Amygdala (tissue), 56 donors: ENCODE data around the gene RXFP3.
A peak's percentile ranks its signal among the peaks of the same experiment; 100 is the strongest.
"Not testable (repeated sequence)": the region's sequence is repeated elsewhere in the genome, so short reads cannot be mapped to it uniquely, and the experiment has no call there.

Source experiments
- DNase-seq, 56 donors: peaks; one replicate each; lab custom pipeline; 2025; lab: John Stamatoyannopoulos, UW

The RXFP3 gene

DNA sequence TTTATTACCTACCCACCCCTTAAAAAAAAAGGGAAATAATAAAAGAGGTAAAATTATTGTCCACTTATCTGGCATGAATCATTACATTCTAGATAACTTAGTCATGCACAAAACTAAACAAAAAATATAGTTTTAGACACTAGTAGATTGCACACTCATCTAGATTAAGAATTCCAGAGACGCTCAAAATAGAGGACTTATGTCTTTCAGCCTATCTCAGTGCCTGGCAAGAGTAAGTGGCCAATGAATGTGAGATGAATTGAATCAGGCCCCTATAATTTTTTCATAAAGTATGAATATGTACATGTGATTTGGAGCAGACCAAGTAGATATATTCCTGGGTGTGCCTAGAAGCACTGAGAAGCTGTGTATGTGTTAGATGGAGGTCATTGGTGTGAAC, 2.0 kb upstream of the RXFP3 start:
- no peak for DNase-seq

DNA sequence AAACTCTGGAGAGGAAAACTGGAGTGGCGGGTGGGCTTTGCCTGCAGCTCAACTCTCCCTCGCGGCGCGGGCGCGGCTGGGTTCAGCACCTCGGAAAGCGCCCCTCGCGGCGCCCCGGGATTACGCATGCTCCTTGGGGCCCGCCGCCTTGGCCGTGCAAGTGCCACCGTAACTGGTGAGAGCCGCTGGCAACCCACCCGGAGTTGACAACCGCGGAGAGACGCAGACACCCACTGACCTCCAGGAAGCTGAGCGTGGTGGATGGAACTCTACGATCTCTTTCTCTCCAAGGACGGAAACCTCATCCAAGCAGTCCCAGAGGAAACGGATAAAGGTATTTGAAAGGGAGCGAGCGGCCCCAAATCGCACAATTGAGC, 194 bp upstream of the RXFP3 start:
- peak in 25 of 56 donors; percentile 2 to 50 (median 13) for DNase-seq

DNA sequence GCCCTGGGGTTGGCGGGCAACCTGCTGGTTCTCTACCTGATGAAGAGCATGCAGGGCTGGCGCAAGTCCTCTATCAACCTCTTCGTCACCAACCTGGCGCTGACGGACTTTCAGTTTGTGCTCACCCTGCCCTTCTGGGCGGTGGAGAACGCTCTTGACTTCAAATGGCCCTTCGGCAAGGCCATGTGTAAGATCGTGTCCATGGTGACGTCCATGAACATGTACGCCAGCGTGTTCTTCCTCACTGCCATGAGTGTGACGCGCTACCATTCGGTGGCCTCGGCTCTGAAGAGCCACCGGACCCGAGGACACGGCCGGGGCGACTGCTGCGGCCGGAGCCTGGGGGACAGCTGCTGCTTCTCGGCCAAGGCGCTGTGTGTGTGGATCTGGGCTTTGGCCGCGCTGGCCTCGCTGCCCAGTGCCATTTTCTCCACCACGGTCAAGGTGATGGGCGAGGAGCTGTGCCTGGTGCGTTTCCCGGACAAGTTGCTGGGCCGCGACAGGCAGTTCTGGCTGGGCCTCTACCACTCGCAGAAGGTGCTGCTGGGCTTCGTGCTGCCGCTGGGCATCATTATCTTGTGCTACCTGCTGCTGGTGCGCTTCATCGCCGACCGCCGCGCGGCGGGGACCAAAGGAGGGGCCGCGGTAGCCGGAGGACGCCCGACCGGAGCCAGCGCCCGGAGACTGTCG, 976 bp downstream of the RXFP3 start:
- no peak for DNase-seq

DNA sequence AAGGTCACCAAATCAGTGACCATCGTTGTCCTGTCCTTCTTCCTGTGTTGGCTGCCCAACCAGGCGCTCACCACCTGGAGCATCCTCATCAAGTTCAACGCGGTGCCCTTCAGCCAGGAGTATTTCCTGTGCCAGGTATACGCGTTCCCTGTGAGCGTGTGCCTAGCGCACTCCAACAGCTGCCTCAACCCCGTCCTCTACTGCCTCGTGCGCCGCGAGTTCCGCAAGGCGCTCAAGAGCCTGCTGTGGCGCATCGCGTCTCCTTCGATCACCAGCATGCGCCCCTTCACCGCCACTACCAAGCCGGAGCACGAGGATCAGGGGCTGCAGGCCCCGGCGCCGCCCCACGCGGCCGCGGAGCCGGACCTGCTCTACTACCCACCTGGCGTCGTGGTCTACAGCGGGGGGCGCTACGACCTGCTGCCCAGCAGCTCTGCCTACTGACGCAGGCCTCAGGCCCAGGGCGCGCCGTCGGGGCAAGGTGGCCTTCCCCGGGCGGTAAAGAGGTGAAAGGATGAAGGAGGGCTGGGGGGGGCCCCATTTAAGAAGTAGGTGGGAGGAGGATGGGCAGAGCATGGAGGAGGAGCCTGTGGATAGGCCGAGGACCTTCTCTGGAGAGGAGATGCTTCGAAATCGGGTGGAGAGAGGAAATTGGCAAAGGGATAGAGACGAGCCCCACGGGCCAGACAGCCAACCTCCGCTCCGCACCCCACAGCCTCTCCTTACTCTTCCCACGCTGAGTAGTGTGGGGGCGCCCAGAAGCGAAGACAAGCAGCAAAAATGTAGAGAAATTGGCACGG, 1.7 kb downstream of the RXFP3 start:
- no peak for DNase-seq

DNA sequence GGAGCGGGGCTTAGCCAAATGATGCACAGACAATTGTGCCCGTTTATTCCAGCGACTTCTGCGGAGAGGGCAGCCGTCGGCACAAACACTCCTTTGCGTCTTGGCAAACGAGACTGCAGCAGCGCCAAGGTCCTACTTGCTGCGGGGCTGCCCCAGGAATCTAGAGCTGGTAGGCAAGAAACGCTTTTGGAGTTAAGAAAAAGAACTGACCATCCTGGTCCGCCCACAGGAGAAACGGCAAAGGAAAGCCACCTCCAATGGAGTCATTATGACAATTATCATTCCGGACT, 2.3 kb downstream of the RXFP3 start:
- DNase-seq = no peak

DNA sequence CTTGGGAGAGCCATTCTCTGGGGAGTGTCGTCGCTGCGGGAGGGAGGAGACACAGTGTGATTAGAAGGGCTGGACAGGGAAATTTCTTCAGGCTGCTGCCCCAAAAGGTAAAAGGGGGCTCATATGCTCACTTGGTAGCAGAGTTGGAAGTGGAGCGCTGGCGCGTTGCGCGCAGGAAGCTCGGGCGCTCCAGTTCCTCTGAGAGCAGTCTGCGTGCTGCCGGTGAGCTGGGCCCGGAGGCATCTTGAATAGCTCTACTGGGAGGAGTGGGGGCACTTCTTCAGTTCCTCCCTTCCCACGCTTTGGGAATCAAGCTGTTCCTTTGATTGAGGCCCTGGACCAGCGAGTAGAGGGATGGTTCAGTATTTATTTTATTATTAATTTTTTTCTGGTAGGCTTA, 2.7 kb downstream of the RXFP3 start:
- DNase-seq = no peak

DNA sequence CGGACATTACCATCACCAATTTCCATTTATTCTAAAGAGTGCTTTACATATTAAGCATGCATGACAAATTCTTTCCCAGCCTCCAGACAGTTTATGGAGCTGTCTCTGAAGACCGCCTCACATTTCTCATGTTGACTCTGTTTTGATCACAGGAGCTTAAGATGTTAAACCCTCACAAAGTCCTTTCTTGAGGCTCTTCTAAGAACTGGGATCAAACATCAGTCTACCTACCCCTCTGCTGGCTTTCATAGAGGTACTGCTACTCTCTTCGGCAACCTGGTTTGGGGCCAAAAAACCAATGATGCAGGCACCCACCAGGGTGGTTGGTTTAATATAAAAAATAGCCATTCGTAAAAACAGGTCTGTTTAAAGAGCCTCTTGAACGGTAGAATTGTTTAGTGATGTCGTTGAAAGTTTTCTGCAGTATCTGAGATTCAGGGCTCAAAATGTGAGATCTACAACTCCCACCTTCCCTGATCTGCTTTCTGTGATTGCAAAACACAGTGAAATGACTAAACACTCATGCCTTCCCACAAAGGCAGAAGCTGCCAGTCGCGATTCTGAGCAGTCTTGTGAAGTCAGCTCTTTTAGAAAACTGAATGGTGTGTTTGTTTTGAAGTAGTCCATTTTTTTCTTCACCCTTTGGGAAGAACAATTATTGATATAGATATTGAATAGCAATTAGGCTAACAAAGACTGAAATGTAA, 3.5 kb downstream of the RXFP3 start:
- no peak for DNase-seq

DNA sequence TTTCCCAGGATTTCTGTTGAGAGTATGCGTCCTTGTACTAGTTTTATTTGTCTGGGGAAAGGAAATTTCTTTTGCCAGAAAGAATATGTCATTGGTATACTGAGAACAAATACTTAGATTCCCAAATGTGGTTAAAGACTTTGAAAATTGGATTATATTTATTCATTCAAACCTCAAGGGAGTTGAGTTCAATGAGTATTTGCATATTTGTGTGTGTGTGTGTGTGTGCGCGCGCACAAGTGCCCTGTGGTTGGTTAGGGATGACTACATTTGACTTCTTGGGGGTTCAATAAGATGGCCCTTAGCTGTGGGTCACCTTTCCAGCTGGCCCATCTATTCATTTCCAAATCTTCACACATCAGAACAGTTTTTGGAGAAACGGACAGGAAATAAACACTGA, 4.9 kb downstream of the RXFP3 start:
- DNase-seq = no peak

DNA sequence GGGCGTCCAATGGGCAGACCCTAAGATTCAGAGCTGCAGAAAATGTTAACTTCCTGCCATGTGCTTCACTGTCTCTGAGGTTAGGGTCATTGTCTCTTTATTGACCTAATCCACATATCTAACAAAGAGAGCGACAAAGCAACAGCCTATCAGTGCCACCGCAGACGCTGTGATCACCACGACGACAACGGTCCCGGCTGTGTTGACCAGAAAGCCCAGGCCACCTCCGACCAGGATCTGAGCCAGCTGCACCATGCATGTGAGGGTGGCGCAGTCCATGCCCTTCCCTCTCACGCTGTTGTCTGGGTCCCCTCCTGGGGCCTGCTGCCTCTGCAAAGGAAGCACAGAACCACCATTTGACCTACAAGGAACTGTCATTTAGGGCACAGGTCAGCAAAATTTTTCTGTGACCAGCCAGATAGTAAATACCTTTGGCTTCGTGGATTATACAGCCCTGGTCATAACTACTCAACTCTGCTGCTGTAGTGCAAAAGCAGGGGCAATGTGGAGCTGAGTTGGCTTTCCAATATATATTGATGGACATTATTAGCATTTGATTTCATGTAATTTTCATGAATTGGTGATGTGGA, 8.5 kb downstream of the RXFP3 start:
- DNase-seq = no peak

DNA sequence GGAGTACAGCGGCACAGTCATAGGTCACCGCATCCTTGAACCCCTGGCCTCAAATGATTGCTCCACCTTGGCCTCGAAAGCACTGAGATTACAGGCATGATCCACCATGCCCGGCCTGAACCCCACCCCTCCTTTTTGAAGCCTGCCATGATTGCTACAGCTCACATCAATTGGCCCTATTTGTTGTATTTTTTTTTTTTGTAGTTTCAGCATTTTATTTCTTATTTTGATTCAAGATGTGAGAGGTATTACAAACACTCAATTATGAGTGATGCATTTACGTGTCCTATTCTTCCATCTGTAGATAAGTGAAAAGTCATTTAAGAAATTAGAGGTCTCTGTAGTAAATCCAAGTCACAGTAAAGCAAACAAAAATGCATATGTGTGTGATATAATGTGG, 16.0 kb downstream of the RXFP3 start:
- DNase-seq = not testable (repeated sequence)

DNA sequence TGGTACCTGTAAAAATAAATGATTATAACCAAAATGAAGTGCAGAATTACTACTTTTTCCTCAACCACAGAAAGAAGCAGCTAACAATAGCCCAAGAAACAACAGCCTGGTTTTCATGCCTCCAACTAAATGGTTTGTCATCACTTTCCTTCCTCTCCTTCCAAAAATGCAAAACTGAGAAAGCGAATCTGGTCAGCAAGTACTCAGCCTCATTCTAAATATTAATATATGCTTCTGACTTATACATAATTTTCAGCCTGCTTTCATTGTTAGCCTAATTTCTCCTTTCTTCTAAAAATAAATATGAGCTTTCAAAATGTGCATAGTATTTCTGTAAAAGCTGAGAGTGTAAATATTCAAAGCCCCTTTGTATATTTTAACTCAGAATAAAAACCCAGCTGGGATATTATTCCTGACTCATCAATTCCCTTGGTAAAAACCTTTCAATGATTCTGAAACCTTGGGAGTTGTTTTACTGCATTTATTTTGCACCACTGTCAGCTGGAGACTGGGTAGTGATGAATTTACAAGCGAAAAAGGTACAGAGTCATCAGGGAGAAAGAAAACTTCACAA, 21.5 kb downstream of the RXFP3 start:
- no peak for DNase-seq

DNA sequence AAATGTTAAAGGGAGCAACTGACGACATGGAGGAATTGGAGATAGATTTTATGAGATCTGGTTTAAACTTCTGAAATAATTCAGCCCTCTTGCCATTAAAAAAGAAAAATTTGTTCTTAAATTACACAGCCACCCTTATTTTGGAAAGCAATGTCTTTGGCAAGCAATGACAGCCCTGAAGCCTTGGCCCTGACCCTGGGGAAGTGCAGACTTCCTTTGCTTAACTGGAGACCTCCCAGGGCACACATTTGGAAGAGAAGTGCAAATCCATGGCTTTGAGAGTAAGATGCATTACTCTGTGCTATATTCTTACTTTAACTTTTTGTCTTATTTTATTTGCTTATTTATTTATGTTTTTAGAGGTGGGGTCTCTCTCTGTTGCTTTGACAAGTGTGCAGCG, 22.0 kb downstream of the RXFP3 start:
- DNase-seq = no peak

DNA sequence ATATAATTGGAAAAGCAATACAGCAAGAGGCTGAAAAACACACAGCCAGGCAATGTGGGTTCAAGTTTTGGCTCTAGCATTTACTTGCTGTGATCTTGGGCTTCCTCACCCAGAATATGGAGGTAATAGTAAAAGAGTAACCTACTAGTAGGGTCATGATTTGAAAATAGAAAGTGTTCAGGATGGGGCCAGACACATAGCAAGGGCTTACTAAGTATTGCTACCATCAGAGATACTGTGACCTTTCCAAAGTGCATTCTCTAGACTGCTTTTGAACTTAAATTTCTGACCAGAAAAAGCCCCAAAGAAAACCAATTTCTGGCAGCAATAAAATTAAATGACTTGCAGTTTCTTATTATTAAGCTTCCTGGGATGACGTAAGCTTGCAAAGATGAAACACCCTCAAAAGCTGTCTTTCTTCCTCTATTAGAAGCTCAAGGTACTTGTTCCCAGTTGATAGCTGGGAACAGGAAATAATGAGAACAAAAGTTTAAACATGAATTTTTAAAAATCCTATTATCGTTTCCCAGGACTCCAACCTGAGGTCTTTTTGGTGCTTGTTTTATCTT, 28.0 kb downstream of the RXFP3 start:
- no peak for DNase-seq

DNA sequence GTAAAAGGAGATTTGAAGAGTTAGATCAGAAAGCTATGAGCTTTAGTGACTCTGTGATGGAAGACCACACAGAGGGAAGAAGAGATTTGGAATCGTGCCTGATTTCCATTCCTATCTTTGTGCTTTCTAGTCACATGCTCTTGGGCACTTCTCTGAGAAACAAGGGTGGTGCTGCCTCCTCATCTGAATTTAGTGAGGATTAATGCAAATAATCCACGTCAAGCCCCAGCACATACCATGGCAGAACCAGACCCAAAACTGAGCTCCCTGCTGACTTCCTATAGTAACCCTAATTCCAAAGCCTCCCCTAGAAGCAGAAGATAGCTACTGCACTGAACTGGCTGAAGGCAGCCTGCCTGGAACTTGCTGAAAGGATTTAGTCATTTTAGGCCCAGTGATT, 30.6 kb downstream of the RXFP3 start:
- no peak for DNase-seq

DNA sequence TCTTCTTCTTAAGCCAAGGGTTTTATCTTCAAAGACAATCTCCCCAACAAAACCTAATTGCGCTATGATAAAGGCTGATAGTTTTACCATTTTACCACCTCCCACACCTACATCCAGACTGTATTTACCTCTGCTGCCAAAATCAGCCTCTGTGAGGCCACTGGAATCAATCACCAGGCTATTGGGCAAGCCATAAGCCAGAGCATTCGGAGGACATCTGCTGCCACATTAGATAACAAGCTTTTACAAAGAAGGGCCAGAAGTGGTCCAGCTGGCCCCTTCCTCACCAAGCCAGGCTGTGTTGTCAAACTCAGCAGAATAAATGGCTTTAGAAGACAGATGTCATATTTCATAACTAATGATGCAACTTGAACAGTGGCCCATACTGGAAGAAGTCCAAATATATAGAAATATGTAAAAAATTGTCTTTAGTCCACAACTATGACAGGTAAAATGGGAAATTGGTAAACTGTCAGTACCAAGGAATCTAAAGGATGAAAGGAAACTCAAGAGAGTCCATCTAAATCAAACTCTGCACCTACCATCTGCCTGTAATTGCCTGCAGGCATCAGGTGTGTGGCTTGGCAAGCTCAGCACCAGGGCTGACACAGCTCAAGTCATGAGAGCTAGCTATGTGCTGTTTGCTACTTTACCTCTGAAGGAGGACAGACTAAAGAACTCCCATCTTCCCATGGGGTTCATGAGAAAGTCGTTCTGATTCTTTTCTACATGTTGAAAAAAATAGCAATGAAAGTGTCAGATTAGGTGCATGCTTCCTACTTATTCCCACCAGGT, 32.2 kb downstream of the RXFP3 start:
- no peak for DNase-seq

DNA sequence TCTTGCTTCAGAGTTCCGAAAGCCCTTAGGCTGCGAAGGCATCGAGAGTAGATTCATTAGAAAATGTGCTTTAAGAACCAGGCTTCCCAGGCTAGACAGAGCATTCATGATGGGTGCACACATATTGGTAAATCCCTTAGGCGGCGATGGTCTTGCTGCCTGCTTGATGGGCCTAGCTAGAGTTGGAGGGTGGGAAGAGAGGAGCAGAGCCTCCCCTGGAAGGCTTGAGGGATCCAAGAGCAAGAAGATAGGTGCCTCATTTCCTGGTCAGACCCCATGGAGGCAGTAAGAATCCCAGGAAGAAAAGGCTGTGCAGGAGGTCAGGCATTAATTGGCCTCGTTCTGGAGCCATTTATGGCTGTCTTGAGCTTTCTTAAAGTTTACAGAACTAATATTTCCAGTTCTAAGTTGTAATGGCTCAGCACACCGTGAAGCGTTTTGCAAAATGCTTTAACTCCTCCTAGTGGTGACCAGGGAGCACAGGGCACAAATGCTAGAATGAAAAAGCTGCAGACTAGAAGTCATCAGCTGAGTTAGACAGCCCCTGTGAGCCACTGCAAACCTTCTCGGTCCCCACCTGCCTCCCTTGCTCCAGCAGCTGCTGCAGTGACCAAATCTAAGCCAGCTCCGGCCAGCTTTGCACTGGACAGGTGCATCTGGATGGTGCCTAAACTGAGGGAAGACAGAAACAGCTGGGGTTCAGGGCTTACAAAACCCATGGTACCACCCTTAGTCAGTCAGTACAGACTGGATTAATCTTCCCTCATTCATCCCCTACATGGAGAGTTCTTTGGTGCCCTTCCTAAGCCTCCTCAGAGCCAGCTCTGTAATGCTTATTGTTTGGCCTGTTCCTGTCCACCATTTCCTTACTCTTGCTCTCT, 33.6 kb downstream of the RXFP3 start:
- DNase-seq = no peak

DNA sequence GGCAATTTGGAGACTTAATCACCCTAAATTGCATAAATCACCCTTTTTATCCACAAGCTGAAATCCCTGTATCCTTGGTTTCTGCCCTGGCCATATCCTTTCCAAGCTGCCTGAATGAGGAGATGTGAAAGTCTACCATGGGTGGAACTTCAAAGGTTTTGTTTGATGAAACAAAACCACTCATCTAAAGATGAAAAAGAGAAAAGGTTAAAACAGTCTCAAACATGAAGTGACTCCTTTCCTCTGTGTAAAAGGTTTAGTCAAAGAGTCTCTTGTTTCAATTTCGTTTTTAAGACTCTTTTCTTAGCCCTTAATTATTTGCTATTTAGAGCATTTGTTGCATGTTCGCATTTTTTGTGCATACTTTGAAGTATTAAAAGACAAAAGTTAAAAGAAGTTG, 37.1 kb downstream of the RXFP3 start:
- DNase-seq = no peak

DNA sequence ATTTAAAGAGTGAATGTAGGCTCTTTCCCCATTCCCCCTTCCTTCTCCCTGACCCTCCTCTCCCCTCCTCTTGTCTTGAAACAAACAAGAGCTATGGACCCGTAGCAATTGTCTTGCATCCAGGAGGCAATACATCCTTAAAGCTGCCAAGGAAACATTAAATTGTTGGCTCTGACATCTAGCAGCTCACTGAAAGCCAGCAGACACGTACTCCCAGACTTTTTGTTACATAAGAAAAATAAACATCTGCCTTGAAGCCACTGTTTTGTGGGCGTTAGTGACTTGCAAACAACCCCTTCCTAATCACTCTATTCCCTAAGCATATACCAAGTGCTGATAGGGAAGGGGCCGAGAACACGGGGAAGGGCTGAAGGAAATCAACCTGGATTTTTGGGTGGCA, 39.7 kb downstream of the RXFP3 start:
- DNase-seq = no peak

DNA sequence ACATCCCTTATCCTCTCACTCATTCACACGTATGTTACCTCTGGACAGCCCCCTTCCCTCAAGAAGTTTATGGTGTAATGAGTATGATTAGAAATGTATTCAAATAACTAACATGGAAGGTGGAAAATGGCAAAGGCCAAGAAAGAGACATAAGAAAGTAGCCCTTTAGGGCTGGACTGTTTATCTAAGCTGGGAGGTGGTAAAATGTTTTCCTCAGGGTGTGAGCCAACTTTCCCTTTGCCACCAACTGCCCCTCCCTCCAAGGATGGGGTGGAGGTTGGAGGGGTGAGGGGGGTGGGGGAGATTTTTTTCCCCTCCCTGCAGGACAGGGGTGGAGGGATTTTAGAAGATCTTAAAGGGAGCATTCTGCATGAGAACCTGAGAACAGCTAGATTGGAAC, 40.1 kb downstream of the RXFP3 start:
- DNase-seq = no peak
